B cell (primary cell): ENCODE measurements around the gene PHACTR1. TPM values are rescaled to one million over a fixed set of nuclear protein-coding genes. Genes with fewer than 3 reads are reported as not detected.

Source experiments
- ATAC-seq: fragments of 200-7000 bp; cut with Tn5 transposase; one replicate; pipeline ENCODE4 v1.10.0; 2021; ENCODE audit warnings: low read depth, mild to moderate bottlenecking, moderate number of reproducible peaks, moderate library complexity
- CTCF ChIA-PET: fragments of 350-600 bp; sonication (Branson Sonifier 250); formaldehyde crosslinking; loops from one replicate; lab custom pipeline; 2021; ENCODE audit warnings: antibody characterized with exemption, inconsistent platforms; lab: Charles Lee
- POLR2A ChIA-PET: fragments of 350-600 bp; sonication (Branson Sonifier 250); formaldehyde crosslinking; loops from one replicate; lab custom pipeline; 2021; ENCODE audit warnings: antibody characterized with exemption; lab: Charles Lee
- DNase-seq: peaks from one replicate; pipeline ENCODE4 v3.0.0; 2013
- H2AFZ ChIP-seq: 2 replicates; pipeline ENCODE4 v1.6.1; 2012; ENCODE audit warnings: mild to moderate bottlenecking, low read depth, low read length; ENCODE audit not compliant: insufficient read depth, poor library complexity, severe bottlenecking
- H3K27ac ChIP-seq, 2 donors: 1 replicate in 1 of 2; 2 replicates in 1 of 2; pipeline ENCODE4 v1.5.1; 2012 to 2013; ENCODE audit warnings: low read length in 2 of 2, mild to moderate bottlenecking in 2 of 2, moderate library complexity in 1 of 2
- H3K27me3 ChIP-seq, 4 experiments: fragments of 200-600 bp in 1 of 4; sonication (generic) in 1 of 4; replicated peaks in 1 of 4; 1 replicate in 2 of 4; 2 replicates in 2 of 4; pipeline versions ENCODE4 v1.6.1 to v1.7.0; 2013 to 2016; ENCODE audit warnings: low read length in 3 of 4, mild to moderate bottlenecking in 2 of 4, mixed read lengths in 1 of 4, moderate library complexity in 1 of 4; ENCODE audit not compliant: insufficient read depth in 4 of 4, control insufficient read depth in 3 of 4; ENCODE audit errors: control extremely low read depth in 1 of 4
- H3K36me3 ChIP-seq, 2 experiments: replicated peaks in 1 of 2; 1 replicate in 1 of 2; 2 replicates in 1 of 2; pipeline versions ENCODE4 v1.6.1 to v1.7.1; 2013; ENCODE audit warnings: low read length in 1 of 2; ENCODE audit not compliant: insufficient read depth in 2 of 2, control insufficient read depth in 1 of 2; ENCODE audit errors: control extremely low read depth in 1 of 2, extremely low read depth in 1 of 2
- H3K4me1 ChIP-seq, 2 donors: fragments of 200-600 bp in 1 of 2; sonication (generic) in 1 of 2; 1 replicate in 1 of 2; 2 replicates in 1 of 2; pipeline versions ENCODE4 v1.5.1 to v1.6.1; 2013 to 2017; ENCODE audit warnings: low read length in 2 of 2; ENCODE audit not compliant: control insufficient read depth in 2 of 2, insufficient read depth in 2 of 2
- H3K4me2 ChIP-seq: replicated peaks from 2 replicates; pipeline ENCODE3; 2012; ENCODE audit warnings: mild to moderate bottlenecking, low read depth, low read length; ENCODE audit not compliant: poor library complexity, severe bottlenecking
- H3K4me3 ChIP-seq, 5 experiments: fragments of 200-600 bp in 1 of 5; sonication (generic) in 1 of 5; 1 replicate in 3 of 5; 2 replicates in 2 of 5; pipeline versions ENCODE4 v1.5.1 to v1.7.0; 2011 to 2016; ENCODE audit warnings: low read length in 4 of 5, mild to moderate bottlenecking in 4 of 5, low read depth in 2 of 5, control low read depth in 1 of 5, moderate library complexity in 1 of 5; ENCODE audit not compliant: insufficient read depth in 1 of 5; ENCODE audit errors: control extremely low read depth in 1 of 5, extremely low read depth in 1 of 5
- H3K79me2 ChIP-seq: fragments of 200-600 bp; sonication (generic); one replicate; pipeline ENCODE4 v1.6.0; 2016; ENCODE audit warnings: low read length; ENCODE audit not compliant: control insufficient read depth, insufficient read depth
- H3K9ac ChIP-seq: fragments of 200-600 bp; sonication (generic); 2 replicates; pipeline ENCODE4 v1.6.1; 2017; ENCODE audit warnings: mild to moderate bottlenecking, low read length, moderate library complexity
- H3K9me3 ChIP-seq, 3 donors: one replicate each; pipeline versions ENCODE4 v1.6.1 to v1.7.1; 2013; ENCODE audit warnings: low read length in 2 of 3; ENCODE audit not compliant: control insufficient read depth in 2 of 3, insufficient read depth in 1 of 3; ENCODE audit errors: control extremely low read depth in 1 of 3
- H4K20me1 ChIP-seq: 2 replicates; pipeline ENCODE4 v1.6.0; 2012; ENCODE audit warnings: mild to moderate bottlenecking, low read length; ENCODE audit not compliant: insufficient read depth, control insufficient read depth, poor library complexity, severe bottlenecking
- H3K27ac Mint-ChIP-seq: one replicate; pipeline ENCODE4 v1.8.0; 2021; ENCODE audit warnings: mixed read lengths
- H3K27me3 Mint-ChIP-seq: one replicate; pipeline ENCODE4 v1.8.0; 2021; ENCODE audit warnings: mixed read lengths
- H3K4me1 Mint-ChIP-seq: one replicate; pipeline ENCODE4 v1.8.0; 2021; ENCODE audit warnings: mixed read lengths
- H3K4me3 Mint-ChIP-seq: one replicate; pipeline ENCODE4 v1.8.0; 2021; ENCODE audit warnings: mixed read lengths
- H3K9me3 Mint-ChIP-seq: one replicate; pipeline ENCODE4 v1.8.0; 2022; ENCODE audit warnings: mixed read lengths; ENCODE audit not compliant: insufficient read depth
- EZH2 ChIP-seq: IDR thresholded peaks from 2 replicates; pipeline ENCODE4 v1.6.1; 2012; ENCODE audit warnings: borderline replicate concordance, low read depth, mild to moderate bottlenecking, moderate library complexity, low read length; ENCODE audit not compliant: insufficient read depth, poor library complexity, severe bottlenecking
- WGBS: methylation state at CpG from one replicate; pipeline ENCODE4 v1.1.5; 2013; ENCODE audit warnings: missing lambda C conversion rate; ENCODE audit not compliant: insufficient coverage; 5-methylcytosine and 5-hydroxymethylcytosine counted together
- intact Hi-C: fragments of 100-400 bp; cut with micrococcal nuclease; formaldehyde crosslinking; loops from one replicate; pipeline ENCODE4 v1.10.0; 2022
- polyA plus RNA-seq: library from polyadenylated mRNA; depleted of rRNA; stranded (reverse); fragments of >200 nt; gene quantifications from 2 replicates; pipeline ENCODE4 v1.2.3, GENCODE V29; 2012
- total RNA-seq, 2 donors: library from RNA; stranded (reverse); fragments of 120-200 nt in 1 of 2; gene quantifications; 1 replicate in 1 of 2; 2 replicates in 1 of 2; pipeline versions ENCODE4 v1.2.3 to v1.2.4, GENCODE V29; 2013 to 2022
- TF ChIP-seq, protein P1 (sequence below): fragments of 200-600 bp; IDR thresholded peaks from one replicate; pipeline ENCODE4 v1.8.0; 2022; ENCODE audit warnings: antibody characterized with exemption, mild to moderate bottlenecking

Gene PHACTR1
- total and polyA plus RNA-seq, 2 donors (not counting 1 experiment from before 2014, with no cell fraction given) = 30.2 to 129 TPM

DNA sequence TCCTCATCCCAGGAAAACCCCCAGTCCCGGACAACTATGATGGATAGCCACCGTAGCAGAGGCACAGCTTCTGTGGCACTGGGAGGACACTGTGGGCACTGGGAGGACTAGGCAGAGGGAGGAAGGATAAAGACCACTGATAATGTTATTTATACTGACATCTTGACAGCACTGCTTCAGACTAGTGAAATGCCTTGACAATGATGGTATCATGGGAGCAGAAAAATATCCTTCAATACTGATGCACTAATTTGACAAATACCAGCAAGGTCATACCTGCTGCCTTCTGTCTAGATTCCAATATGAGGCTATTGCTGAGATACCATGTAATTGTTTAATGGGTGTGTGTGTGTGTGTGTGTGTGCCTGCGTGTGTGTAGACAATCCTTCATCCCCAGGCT is 148.6 kb downstream of the PHACTR1 start:
- H3K27ac Mint-ChIP-seq = no peak overlapping the region

DNA sequence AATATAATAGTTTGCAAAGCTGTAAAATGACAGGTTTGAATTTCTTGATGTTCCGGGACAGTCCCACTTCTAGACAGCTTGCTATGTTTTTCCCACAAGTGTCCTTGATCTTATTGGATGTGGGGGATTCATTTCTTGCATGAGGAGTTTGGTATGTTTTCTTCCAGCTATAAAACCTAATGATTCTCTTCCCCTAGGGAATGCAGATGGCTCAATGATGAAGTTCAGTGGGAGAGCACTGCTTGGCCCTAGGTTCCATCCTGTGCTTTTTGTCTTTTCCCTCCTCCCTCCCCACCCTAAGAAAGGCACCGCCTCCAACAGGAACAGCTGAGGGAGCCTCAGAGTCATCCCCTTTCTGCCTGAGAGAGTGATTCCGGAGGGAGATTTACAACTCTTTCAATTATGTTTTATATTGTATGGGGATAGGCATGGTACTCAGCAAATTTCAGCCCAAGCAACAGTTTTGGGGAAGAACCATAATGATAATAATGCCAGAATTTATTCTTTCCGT is 149.2 kb downstream of the PHACTR1 start:
- POLR2A ChIA-PET = no interaction called here
- H3K4me1 Mint-ChIP-seq = no peaks in the 10 kb centered on the region
- CTCF ChIA-PET = interaction anchor here (0.7 kb wide), 1 partner anchor 170 kb away, joined by 5 read pairs; no protein-coding TSS in a partner anchor

More for the DNA sequence above, 148.6 kb downstream of the PHACTR1 start:
- intact Hi-C loops = no loop called here
- Histone ChIP-seq H3K79me2 (no peaks in the 10 kb centered on the region), H3K27ac (no peak overlapping the region), H3K27me3 (peaks cover 0 to 9% (median 0%) of the 10 kb centered on the region in 4 experiments), H4K20me1 (no peaks in the 10 kb centered on the region), H3K36me3 (no peaks in the 10 kb centered on the region), H3K4me3 (no peak overlapping the region), H3K4me2 (no peak overlapping the region), H3K9me3 (no peaks in the 10 kb centered on the region), H2AFZ (no peak overlapping the region), H3K4me1 (no peaks in the 10 kb centered on the region), H3K9ac (no peak overlapping the region)
- TF ChIP-seq, protein P1, sequence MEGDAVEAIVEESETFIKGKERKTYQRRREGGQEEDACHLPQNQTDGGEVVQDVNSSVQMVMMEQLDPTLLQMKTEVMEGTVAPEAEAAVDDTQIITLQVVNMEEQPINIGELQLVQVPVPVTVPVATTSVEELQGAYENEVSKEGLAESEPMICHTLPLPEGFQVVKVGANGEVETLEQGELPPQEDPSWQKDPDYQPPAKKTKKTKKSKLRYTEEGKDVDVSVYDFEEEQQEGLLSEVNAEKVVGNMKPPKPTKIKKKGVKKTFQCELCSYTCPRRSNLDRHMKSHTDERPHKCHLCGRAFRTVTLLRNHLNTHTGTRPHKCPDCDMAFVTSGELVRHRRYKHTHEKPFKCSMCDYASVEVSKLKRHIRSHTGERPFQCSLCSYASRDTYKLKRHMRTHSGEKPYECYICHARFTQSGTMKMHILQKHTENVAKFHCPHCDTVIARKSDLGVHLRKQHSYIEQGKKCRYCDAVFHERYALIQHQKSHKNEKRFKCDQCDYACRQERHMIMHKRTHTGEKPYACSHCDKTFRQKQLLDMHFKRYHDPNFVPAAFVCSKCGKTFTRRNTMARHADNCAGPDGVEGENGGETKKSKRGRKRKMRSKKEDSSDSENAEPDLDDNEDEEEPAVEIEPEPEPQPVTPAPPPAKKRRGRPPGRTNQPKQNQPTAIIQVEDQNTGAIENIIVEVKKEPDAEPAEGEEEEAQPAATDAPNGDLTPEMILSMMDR = no peak
- no peak for TF ChIP-seq EZH2
- no peak overlapping the region for H3K4me3 Mint-ChIP-seq
- H3K27me3 Mint-ChIP-seq = peaks cover 11% of the 10 kb centered on the region
- WGBS = no CpG with 5 or more reads among the region's 3 CpGs
- ChIA-PET CTCF (no interaction called here), POLR2A (no interaction called here)
- no peaks in the 10 kb centered on the region for H3K9me3 Mint-ChIP-seq
- no peak for ATAC-seq
- no peaks in the 10 kb centered on the region for H3K4me1 Mint-ChIP-seq
- DNase-seq = no peak

More for the DNA sequence above, 149.2 kb downstream of the PHACTR1 start:
- H3K4me2 ChIP-seq = no peak overlapping the region
- Mint-ChIP-seq H3K4me3 (no peak overlapping the region), H3K27me3 (peaks cover 11% of the 10 kb centered on the region), H3K27ac (no peak overlapping the region), H3K9me3 (no peaks in the 10 kb centered on the region)
- H3K27me3 ChIP-seq = peaks cover 0 to 9% (median 0%) of the 10 kb centered on the region in 4 experiments
- WGBS = no CpG with 5 or more reads among the region's 4 CpGs
- H3K79me2 ChIP-seq = no peaks in the 10 kb centered on the region
- H3K27ac ChIP-seq = no peak overlapping the region
- DNase-seq = no peak
- H3K9ac ChIP-seq = no peak overlapping the region
- no peak for ATAC-seq
- no peak for TF ChIP-seq EZH2
- TF ChIP-seq, protein P1 = no peak
- intact Hi-C loops = no loop called here
- H2AFZ ChIP-seq = no peak overlapping the region
- H3K36me3 ChIP-seq = no peaks in the 10 kb centered on the region
- no peaks in the 10 kb centered on the region for H3K9me3 ChIP-seq
- H4K20me1 ChIP-seq = no peaks in the 10 kb centered on the region
- no peaks in the 10 kb centered on the region for H3K4me1 ChIP-seq
- no peak overlapping the region for H3K4me3 ChIP-seq
